ENCODE results near the gene NOL6. TPM values are rescaled to one million over a fixed set of nuclear protein-coding genes. Genes with fewer than 3 reads are reported as not detected.

The NOL6 gene
- total and polyA plus RNA-seq, 2 of the 8 experiments (the other 6 are each of a cell fraction or from before 2014, with no cell fraction given), result 44.0 to 55.0 TPM

DNA sequence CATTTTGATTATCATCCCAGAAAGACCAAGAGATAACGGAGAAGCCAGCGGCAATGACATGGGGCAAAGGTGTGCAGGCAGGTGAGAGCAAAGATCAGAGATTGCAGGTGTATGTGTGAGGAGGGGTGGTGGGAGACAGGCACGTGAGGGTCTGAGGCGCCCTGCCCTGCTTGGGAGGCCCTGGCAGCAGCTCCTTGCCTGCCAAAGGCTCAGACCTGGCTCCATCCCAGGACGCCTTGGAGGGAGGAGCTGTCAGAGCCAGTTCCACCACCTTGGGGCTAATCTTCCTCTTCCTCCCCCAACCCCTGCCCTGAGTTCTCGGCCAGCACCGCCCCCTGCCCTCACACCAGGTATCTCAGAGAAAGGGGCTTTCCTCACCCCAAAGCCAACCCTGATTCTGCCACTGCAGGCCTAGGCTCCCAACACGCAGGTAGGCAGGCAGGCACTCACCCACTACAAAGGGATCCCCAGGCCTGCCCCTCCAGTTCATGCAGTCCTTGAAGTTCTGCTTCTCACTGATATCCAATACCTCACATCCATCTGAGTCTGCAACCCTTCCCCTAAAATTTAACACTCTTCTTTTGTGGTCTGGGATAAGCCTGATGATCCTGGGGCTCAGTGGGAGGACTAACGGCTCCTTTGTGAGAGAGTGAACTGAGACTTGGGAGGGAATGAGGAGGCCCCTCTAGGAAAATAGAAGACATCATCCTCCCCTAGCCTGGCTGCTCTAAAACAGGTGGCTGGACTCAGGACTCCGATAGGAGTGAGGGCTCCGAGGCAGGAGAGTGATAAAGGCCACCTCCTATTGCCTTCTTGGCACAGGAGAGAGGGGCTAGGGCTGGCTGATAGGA is 28.1 kb downstream of the NOL6 start:
- H3K79me2 ChIP-seq (ENCODE audit: control insufficient read depth in 1 of 2, insufficient read depth in 2 of 2, low read length in 2 of 2), result no peaks in the 10 kb centered on the region
- no peak overlapping the region for H3K4ac ChIP-seq (replicated peaks; ENCODE audit: insufficient read length, low read depth, low read length)
- peak overlapping the region; percentile 10 for H4K91ac ChIP-seq (replicated peaks; ENCODE audit: insufficient read length, low read length)
- no peak overlapping the region for H3K14ac ChIP-seq (ENCODE audit: insufficient read length)
- no peak overlapping the region for H2AFZ ChIP-seq (ENCODE audit: low read length)
- no peak overlapping the region; the same call in 1 of the 2 replicates for H2BK5ac ChIP-seq (ENCODE audit: low read depth, low read length)
- ChIA-PET CTCF (ENCODE audit: partially characterized antibody) (interaction anchor here (1.3 to 21.6 kb wide), 5 partner anchors 21 to 71 kb away, joined by 3 to 358 read pairs (median 19); partner anchors contain the start of genes AQP7 and NOL6), POLR2A (ENCODE audit: partially characterized antibody) (interaction anchor here (0.8 to 1.3 kb wide), 2 partner anchors 63 to 71 kb away, joined by 3 to 4 read pairs; no protein-coding TSS in a partner anchor)
- H2BK120ac ChIP-seq (replicated peaks; ENCODE audit: low read depth, low read length), result no peak overlapping the region
- WGBS, 2 experiments (ENCODE audit: extremely low coverage in 1 of 2, insufficient coverage in 1 of 2, insufficient read length in 1 of 2, insufficient replicate concordance in 2 of 2, low coverage in 1 of 2, low lambda C conversion rate in 2 of 2, missing lambda C conversion rate in 1 of 2), result 72% methylated on average over 11 of the region's 11 CpGs; no CpG with 5 or more reads in 1 of the 2 experiments
- FAIRE-seq (no peak), DNase-seq (ENCODE audit: low read depth in 1 of 2, low spot score in 2 of 2) (no peak)
- no peak overlapping the region for H4K5ac ChIP-seq (ENCODE audit: insufficient read length, low read depth, low read length)
- peaks cover 0 to 33% (median 16%) of the 10 kb centered on the region in 4 experiments; a peak in 5 of 7 replicates for H3K4me1 ChIP-seq (replicated peaks in 1 of 4; ENCODE audit: control insufficient read depth in 3 of 4, insufficient read depth in 4 of 4, low read length in 3 of 4)
- H3K56ac ChIP-seq (replicated peaks; ENCODE audit: insufficient read length, low read depth, low read length), result no peak overlapping the region
- H3K4me3 ChIP-seq (ENCODE audit: extremely low read depth in 1 of 4, insufficient read depth in 2 of 4, low read depth in 3 of 4, low read length in 4 of 4), result no peak overlapping the region
- H2AK5ac ChIP-seq (ENCODE audit: low read depth, low read length), result no peak overlapping the region
- H3K23me2 ChIP-seq (ENCODE audit: low read depth, low read length), result peaks cover 10% of the 10 kb centered on the region; the same call in 1 of the 2 replicates
- TF ChIP-seq CTCF (IDR thresholded peaks at IDR 0.05; ENCODE audit: control extremely low read depth in 1 of 3, insufficient read depth in 1 of 3, low read depth in 1 of 3, low read length in 3 of 3) (no peak), CBX5 (IDR thresholded peaks at IDR 0.05; ENCODE audit: low read depth, low read length) (no peak), RAD21 (IDR thresholded peaks at IDR 0.05 in 1 of 2, conservative IDR thresholded peaks at IDR 0.05 in 1 of 2; ENCODE audit: low read depth in 2 of 2, low read length in 2 of 2) (peak in 1 of 2 experiments; percentile 7; a peak in 1 of 4 replicates), CTBP2 (IDR thresholded peaks at IDR 0.05; ENCODE audit: borderline replicate concordance, insufficient read depth, insufficient read length, low read length) (no peak), RBBP5 (IDR thresholded peaks at IDR 0.05; ENCODE audit: borderline replicate concordance, low read depth, low read length) (no peak), TAF7 (optimal IDR thresholded peaks at IDR 0.05; ENCODE audit: borderline replicate concordance, low read depth, low read length) (no peak), HDAC2 (IDR thresholded peaks at IDR 0.05; ENCODE audit: borderline replicate concordance in 1 of 2, low read depth in 2 of 2, low read length in 2 of 2) (no peak)
- H3K18ac ChIP-seq (ENCODE audit: extremely low read depth, low read length), result no peak overlapping the region
- peaks cover 0 to 23% (median 12%) of the 10 kb centered on the region in 4 experiments; a peak in 5 of 7 replicates for H3K27me3 ChIP-seq (replicated peaks in 1 of 4; ENCODE audit: control insufficient read depth in 3 of 4, extremely low read depth in 1 of 4, insufficient read depth in 3 of 4, low read length in 3 of 4)
- H2BK12ac ChIP-seq (ENCODE audit: low read depth, low read length), result no peak overlapping the region
- 0 out of 2 replicates have a peak overlapping the region, but pooled peaks have one; percentile 61 for H2BK15ac ChIP-seq (ENCODE audit: low read length)
- no peak overlapping the region for H2BK20ac ChIP-seq (ENCODE audit: low read length)
- no peaks in the 10 kb centered on the region for H3K36me3 ChIP-seq (ENCODE audit: control insufficient read depth in 2 of 4, insufficient read depth in 4 of 4, low read length in 3 of 4)
- H3K27ac ChIP-seq (ENCODE audit: low read depth, low read length), result no peak overlapping the region
- no peaks in the 10 kb centered on the region for H4K20me1 ChIP-seq (replicated peaks in 1 of 2; ENCODE audit: control insufficient read depth in 1 of 2, insufficient read depth in 2 of 2, low read length in 2 of 2)
- H3K23ac ChIP-seq (ENCODE audit: insufficient read length), result no peak overlapping the region
- H3K4me2 ChIP-seq (ENCODE audit: insufficient read depth in 1 of 2, low read depth in 2 of 2, low read length in 2 of 2), result peak overlapping the region in 1 of 2 experiments; percentile 11; a peak in 2 of 4 replicates
- H3K9ac ChIP-seq (replicated peaks in 1 of 4; ENCODE audit: extremely low read depth in 1 of 4, low read depth in 3 of 4, low read length in 3 of 4), result no peak overlapping the region
- no peaks in the 10 kb centered on the region for H3K79me1 ChIP-seq (ENCODE audit: low read depth, low read length)
- H3K9me3 ChIP-seq (ENCODE audit: insufficient read depth in 2 of 2, low read depth in 1 of 2, low read length in 1 of 2), result no peaks in the 10 kb centered on the region
- H4K8ac ChIP-seq (ENCODE audit: extremely low read depth, insufficient read depth, low read length), result no peak overlapping the region
